DMS 273 treated with DMSO at 0.1 percent for 48 hours (cell line): ENCODE results near the gene TRERF1.
"Not testable (repeated sequence)": the region's sequence is repeated elsewhere in the genome, so short reads cannot be mapped to it uniquely, and the experiment has no call there.

Source experiments
- DNase-seq: peaks from one replicate; lab custom pipeline; 2025; lab: John Stamatoyannopoulos, UW

Gene TRERF1

DNA sequence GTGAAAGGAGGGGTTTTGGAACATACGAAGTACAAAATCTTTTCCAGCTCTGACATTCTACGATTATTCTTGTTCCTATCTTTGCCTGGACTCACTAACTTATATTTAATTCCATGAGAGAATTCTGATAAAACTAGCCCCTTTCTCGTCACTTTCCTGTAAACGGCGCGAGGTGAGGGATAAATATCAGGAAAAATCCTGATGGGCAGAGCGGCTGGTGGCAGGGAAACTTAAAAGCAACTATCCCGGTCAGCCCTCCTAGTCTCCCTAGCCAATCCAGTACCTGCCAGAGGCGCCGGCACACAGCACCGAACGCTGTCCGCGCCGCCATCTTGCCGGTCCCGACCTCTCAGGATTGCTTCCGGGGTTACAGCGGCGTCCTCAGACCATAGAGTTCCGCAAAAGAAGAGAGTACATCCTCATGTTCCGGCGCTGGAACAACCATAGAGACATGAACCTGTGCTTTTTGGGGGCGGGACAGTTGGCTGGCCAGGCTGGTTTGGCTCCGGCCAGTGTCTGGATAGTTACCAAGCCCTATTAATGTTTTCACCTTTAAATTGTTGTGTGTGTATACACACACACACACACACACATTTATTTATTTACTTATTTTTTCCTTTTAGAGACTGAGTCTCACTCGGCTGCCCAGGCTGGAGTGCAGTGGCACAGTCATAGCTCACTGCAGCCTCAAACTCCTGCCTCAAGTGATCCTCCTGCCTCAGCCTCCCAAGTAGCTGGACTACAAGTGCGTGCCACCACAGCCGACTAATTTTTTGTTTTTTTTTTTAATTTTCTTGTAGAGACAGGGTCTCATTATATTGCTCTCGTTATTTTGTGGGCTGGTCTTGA lies 234.0 kb downstream of the TRERF1 start, which contains the start of gene MRPS10:
Gene MRPS10 (minus strand): TSS at position 343 of the 849 bp plus-strand sequence. CDS start 12 bp downstream, at position 331.
- DNase-seq, result peak; percentile 96

DNA sequence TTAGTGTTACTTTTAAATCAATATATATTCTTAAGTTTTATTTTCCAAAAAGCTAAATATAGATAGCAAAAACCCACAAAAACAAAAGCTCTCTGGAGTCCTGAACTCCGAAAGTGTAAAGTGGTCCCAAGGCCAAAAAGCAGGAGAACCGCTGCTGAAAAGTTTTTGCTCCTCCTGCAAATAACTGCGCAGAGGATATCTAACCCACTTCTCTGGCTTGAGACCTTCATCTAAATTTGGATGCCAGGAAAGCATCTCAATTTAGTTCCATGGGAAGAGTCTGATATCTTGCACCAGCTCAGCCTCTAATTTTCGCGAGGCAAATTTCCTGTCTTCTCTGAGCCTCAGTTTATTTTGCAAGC lies 234.6 kb downstream of the TRERF1 start:
- DNase-seq, result no peak

DNA sequence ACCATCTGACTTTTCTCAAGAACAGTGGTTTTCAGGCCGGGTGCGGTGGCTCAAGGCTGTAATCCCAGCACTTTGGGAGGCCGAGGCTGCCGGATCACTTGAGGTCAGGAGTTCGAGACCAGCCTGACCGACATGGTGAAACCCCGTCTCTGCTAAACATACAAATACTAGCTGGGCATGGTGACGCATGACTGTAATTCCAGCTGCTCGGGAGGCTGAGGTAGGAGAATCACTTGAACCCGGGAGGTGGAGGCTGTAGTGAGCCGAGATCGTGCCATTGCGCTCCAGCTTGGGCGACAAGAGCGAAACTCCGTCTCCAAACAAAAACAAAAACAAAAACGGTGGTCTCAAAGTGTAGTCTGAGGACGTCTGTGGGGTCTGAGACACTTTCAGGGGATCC lies 235.2 kb downstream of the TRERF1 start:
- not testable (repeated sequence) for DNase-seq

DNA sequence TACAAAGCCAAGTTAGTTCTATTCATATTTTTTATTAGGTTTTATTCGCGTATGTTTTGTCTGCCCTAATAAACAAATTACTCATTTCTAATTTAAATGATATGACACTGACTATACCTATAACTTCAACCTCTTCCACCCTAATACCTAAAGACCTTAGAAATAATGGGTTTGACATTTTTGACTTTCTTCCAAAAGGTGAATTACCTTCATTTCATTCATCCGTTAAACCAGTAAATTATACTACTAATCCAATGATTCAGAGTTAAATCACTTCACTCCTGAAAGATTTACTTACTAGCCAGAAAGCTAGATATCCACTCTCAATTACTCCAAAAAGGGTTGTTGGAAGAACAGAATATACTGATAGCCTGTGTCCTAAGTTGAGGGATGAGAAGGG lies 239.3 kb downstream of the TRERF1 start:
- no peak for DNase-seq

DNA sequence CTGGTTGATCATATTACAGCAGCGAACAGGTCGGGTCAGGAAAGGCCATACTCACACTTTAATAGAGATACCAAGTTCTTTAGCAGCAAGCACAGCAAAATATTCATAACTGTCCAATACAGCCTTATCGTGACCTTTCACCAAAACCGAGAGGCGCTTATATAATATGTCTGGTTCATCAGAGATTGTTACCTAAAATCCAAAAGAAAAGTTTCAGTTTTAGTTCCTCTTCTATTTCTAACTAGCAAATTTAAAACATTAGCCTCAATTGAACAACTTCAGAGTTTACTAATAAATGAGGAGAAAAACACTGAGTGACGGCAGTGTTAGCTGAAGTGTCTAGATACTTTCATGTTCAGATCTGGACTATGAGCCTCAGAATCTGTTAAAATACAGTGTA lies 240.0 kb downstream of the TRERF1 start:
- no peak for DNase-seq

DNA sequence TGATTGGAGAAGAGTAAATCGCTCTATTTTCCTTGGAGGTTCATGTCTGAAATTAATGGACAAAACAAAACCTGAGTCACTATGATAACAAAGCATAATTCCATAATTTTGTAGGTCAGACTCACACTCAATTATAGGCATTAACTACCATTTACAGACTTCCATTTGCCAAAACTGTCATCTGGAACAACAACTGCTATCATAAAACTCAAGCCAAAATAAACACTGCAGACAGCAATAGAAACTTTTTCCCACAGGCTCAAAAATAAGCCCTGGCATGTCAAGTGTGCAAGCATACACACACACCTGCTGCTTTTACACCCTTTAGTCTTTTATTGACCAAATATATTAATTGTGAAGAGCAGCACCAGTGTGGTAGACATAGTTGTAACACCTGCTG lies 241.2 kb downstream of the TRERF1 start:
- DNase-seq, result peak; percentile 82

DNA sequence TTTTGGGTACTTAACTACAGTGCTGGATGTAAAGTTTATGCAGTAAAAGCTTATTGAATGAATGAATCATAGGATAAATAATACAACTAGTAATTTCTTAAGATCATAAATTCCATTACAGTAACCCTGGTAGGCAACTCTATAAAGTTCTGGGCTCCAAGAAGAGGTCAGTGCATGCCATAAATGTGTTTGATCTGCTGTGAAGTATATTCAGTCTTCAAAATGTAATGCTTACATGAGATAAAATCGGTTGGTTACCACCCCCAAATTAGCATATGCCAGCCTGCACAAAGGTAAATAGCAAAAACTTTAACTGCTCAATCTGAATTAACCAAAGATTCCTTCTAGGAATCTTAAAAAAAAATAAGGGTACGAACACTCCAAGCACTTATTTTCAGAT lies 244.2 kb downstream of the TRERF1 start:
- not testable (repeated sequence) for DNase-seq

DNA sequence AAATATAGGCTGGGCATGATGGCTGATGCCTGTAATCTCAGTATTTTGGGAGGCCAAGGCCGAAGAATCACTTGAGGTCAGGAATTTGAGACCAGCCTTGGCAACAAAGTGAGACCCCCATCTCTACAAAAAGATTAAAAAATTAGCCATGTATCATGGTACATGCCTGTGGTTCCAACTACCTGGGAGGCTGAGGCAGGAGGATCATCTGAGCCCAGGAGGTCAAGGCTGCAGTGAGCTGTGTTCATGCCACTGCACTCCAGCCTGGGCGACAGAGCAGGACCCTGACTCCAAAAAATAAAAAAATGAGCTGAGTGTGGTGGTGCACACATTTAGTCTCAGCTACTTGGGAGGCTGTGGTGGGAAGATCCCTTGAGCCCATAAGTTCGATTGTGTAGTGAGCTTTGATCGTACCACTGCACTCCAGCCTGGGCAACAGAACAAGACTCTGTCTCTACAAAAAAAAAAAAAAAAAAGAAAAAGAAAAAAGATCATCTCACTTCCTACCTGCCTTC lies 246.9 kb downstream of the TRERF1 start:
- no peak for DNase-seq

DNA sequence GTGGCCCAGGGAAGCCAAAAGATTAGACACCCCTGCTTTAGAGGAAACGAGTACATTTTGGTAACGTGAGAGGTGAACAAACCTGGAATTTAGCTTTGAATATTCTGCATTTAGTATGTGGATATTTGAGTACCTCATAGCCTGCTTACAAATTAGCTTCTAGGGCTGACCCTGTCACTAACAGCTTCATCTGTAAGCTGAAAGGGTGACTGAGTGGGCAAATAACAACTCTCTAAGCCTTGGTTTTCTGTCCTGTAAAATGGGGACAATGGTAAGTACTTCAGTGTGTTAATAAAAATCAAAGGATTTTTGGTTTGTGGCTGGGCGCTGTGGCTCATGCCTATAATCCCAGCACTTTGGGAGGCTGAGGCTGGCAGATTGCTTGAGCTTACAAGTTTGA lies 248.5 kb downstream of the TRERF1 start:
- DNase-seq, result no peak

DNA sequence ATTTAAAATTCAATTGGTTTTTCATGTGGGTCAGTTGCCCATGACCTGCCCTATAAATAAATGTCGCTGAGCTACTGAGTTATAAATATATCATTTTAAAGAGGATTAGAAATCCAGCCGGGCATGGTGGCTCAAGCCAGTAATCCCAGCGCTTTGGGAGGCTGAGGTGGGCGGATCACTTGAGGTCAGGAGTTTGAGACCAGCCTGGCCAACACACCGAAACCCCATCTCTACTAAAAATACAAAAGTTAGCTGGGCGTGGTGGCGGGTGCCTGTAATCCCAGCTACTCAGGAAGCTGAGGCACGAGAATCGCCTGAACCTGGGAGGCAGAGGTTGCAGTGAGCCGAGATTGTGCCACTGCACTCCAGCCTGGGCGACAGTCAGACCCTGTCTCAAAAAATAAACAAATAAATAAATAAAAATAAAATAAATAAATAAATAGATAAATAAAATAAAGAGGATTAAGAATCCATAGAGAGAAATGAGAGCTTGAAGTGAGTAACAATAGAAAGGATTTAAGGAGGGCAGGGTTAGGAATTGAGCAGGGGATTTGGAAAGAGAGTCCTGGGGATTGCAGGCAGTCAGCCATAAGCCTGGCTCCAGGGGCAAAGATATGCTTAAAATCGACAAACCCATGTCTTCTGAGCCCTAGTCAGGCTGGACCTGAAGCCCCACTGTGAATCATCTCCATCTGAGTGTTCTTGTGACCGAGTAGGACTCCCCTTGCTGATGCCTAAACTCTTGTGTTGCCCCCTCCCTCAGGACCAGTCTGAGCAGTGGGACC lies 249.4 kb downstream of the TRERF1 start:
- not testable (repeated sequence) for DNase-seq

DNA sequence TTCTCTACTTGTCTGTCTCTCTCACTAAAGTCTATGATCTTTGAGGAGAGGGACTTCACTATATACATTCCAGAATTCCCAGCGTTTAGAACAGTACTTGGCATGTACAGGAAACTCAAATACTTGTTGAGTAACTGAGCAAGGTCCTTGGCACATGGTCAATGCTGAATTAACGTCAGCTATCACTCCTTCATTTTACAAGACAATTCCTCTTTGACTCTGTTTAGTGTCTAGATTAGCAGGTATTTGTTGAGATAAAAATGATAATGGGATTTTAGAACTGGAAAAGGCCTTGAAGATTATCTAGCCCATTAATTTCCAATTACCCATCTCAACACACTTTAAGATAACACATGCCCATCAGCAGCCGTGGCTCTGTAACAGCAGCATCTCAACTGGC lies 250.3 kb downstream of the TRERF1 start:
- no peak for DNase-seq

DNA sequence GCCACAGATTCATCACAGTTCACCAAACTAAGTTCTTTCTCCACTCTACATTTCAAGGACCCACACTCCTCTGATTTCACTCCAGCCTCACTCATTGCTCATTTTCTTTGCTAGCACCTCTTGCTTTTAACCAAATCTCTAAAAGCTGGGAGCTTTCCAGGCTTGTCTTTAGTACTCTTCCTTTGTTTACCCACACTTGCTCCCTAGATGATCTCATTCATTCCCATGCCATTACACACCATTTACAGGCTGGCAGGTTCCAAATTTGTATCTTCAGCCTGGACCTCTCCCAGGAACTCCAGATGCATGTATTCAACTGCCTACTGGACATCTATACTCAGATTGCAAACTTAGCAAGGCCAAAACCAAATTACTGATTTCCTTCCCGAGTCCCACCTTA lies 251.7 kb downstream of the TRERF1 start:
- no peak for DNase-seq

DNA sequence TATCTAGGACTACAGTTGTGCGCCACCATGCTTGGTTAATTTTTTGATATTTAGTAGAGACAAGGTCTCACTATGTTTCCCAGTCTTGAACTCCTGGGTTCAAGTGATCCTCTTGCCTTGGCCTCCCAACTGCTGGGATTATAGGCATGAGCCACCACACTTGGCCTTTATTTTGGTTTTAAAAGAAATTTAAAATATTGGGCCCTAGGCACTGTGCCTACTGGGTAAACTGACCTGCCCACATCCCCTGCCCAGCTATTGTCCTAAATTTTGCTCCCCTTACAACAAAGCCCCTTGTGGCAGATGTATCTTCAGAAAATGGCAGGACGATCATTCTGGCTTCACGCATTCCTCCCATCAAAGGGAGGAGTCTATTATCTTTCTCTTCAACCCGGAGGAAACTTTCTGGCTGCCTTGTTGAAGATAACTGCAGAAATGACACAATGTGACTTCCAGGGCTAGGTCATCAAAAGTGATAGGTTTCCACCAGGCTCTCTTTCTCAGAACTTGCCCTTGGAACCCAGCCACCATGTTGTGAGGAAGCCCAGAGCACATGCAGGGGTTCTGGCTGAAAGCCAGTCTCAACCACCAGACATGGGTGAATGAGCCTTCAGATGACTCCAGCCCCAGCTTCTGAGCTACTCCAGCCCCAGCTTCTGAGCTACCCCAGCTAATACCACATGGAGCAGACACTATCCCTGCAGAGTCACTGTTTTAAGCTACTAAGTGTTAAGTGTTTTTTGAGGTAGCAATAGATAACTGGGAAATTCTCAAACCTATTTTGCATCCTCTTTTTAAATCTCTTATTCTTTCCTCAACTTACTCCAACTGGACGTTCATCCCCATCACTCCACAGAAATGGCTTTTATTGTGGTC lies 252.4 kb downstream of the TRERF1 start:
- DNase-seq, result no peak

DNA sequence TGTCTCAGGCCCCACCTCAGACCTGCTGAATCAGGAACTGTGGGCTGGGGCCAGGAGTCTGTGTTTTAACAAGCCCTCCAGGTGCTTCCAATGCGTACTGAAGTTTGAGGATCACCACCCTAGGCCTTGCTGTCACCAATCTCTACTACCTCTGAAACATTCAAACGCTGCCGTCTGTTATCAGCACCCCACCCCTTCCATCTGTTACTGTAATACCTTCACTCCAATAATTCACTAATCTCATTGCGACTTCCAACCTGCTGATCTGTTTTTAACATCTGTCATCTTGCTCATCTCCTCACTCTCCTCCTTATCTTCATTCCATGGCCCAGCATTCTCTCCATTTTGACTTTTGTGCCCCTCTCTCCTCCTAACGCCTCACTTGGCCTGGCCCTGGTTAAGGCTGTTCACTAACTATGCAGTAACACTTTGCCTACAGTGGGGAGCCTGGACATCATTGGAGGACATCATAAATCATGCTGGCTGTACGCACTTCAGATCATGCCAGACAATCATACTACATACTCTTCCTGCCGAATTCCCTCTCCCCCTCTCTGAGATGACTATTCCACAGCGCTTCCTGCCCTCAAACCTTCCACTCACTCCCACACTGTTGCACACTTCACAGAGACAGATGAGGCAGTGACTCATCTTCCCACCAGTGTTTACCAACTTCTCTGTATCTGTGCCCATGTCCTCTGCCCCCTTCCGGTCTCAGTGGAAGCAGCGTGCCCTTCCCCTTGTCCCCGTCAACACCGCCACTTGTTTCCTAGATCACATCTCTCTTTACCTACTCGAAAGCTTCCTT lies 254.0 kb downstream of the TRERF1 start:
- DNase-seq, result peak; percentile 49

DNA sequence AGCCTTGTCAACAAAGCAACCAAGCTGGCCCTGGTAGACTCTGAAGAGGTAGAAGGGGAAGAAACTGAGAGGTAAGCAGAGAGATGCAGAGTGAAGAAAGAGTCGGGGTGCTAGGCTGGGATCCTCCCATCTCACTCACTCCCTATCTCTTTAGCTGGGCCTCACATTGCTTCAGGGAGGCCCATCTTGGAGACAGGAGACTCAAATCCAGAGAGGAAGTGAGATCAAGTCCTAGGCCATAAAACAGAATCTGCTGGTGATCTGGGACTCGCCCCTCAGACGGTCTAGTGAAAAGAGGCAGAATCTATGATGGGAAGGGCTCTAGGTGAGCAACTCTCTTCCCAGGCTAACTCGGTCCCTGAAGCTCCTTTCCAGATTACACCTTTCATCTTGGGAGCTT lies 256.3 kb downstream of the TRERF1 start:
- DNase-seq, result no peak

DNA sequence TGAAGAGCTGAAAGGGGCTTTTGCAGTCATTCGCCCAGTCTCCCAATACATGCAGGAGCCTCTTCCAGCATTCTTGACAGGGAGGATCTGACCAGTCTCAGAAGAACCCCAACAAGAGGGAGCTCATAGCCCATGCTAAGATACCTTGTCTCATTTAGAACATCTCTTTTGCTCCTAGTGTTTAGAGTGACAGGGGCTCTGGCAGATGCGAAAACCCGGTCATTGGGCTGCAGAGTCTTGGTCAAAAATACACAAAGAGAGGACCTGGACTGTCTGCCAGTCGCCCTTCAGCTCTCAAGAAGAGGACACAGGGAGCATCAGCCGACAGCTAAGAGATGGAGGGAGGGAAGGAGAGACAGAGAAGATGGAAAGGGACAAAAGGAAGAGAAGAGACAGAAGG lies 257.7 kb downstream of the TRERF1 start:
- no peak for DNase-seq

DNA sequence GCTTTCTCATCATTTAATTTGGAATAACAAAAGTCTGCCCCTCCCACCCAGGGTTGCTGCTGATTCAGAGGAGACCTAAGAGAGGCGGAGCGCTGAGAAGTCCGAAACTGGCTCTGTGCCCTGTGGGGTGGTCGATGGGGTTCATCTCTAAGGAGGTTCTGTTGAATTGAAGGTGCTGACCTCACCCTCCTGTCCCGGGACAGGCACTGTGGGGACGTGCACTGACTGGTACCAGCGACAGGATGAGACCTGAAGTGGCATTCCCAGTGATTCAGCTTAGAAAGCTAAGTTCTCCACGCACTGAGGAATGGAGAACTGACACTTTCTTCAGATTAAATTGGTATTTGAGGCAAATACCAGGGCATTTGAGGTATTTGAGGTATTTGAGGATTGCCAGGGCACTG lies 258.2 kb downstream of the TRERF1 start:
- no peak for DNase-seq

DNA sequence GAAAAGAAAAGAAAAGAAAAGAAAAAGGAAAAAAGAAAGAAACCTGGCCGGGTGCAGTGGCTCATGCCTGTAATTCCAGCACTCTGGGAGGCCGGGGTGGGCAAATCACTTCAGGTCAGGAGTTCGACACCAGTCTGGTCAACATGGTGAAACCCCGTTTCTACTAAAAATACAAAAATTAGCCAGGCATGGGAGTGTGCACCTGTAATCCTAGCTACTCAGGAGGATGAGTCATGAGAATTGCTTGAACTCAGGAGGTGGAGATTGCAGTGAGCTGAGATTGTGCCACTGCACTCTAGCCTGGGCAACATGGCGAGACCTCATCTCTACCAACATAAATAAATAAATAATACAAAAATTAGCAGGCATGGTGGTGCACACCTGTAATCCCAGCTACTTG lies 259.3 kb downstream of the TRERF1 start:
- not testable (repeated sequence) for DNase-seq

DNA sequence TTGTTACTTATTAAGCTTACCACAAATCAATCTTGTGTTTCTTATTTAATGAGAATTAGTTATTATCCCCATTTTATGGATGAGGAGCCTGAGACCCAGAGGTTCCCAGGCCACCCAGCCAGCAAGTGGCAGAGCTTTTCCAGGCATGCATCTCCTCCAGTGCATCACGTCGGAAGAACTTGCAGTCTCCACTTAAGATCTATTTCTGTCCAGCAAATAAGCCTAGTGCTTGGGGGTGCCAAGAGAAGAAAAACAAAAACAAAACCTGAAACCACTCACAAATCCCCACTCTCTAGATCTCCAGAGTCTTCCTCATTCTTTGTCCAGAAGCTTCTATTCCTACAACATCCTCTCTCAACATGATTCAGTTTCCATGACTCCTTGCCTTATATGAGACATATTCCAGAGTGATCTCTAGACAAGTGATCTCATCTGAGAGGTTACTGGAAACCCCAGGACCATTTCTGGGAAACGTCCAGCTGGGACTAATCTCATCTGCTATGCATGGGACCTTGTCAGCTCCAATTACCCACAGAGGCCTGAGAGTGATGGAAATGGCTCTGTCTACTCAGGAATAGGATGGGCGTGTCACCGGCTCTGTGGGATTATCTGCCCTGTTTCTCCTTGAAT lies 261.1 kb downstream of the TRERF1 start:
- no peak for DNase-seq

DNA sequence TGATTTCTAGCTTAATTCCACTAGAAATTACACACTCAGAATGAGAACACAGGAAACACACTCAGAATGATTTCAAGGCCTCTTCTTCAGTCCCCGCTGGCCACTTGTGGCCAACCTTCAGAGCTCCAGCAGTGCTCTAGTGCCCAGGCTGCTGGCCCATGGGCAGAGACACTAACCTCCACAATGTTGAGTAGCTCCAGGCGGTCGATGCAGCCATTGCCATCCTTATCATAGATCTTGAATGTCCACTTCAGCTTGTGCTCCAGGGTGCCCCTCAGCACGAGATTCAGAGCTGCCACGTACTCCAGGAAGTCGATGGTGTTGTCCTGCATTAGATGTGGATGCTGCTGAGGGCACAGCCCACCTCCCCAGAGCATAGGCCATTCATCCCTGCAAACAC lies 263.3 kb downstream of the TRERF1 start:
- no peak for DNase-seq

DNA sequence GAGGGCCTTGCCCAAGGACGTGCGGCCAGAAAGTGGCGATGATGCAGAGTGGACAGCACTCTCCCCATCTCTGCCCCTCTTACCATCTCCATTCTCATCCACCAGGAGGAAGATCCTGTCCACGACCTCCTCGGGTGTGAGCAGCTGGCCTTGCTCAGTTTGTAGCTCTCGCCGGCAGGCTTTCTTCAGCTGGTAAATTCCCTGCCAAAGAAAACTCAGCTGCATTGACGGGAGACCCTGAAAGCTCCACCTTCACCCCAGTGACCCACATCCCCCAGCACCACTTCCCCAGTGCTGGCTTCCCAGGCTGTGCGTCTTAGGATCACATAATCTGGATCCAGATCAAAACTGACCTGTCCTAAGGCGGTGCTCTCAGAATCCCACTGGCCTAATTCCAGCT lies 266.1 kb downstream of the TRERF1 start:
- DNase-seq, result no peak
